Caco-2 (cell line): Measurements from ENCODE around the gene TCF23. TPM values are rescaled to one million over a fixed set of nuclear protein-coding genes. Genes with fewer than 3 reads are reported as not detected.
"Not testable (repeated sequence)": the region's sequence is repeated elsewhere in the genome, so short reads cannot be mapped to it uniquely, and the experiment has no call there.

Source experiments
- BruUV-seq: library from RNA; stranded (reverse); fragments of 400-500 nt; replicated peaks from 2 replicates; lab custom pipeline; 2021; lab: Mats Ljungman, UMichigan
- CTCF ChIA-PET: fragments of 300-600 bp; sonication (Branson Sonifier 250); formaldehyde crosslinking; loops from one replicate; lab custom pipeline; 2022; ENCODE audit warnings: antibody characterized with exemption; lab: Charles Lee
- POLR2A ChIA-PET: fragments of 300-600 bp; sonication (Branson Sonifier 250); formaldehyde crosslinking; loops from one replicate; lab custom pipeline; 2022; ENCODE audit warnings: antibody characterized with exemption; lab: Charles Lee
- DNase-seq, 2 experiments: peaks; one replicate each; pipeline versions ENCODE4 v3.0.0 to v3.0.0-alpha.2; 2020 to 2022
- H3K27me3 ChIP-seq: replicated peaks from 2 replicates; pipeline ENCODE4 v1.6.0; 2011; ENCODE audit warnings: low read length; ENCODE audit not compliant: control insufficient read depth, insufficient read depth
- H3K36me3 ChIP-seq: 2 replicates; pipeline ENCODE4 v1.5.1; 2011; ENCODE audit warnings: low read length; ENCODE audit not compliant: control insufficient read depth, insufficient read depth
- H3K4me1 ChIP-seq: fragments of 250-450 bp; sonication (Bioruptor Pico); 2 replicates; pipeline ENCODE4 v1.5.1; 2020; ENCODE audit warnings: mild to moderate bottlenecking
- H3K4me3 ChIP-seq: 2 replicates; pipeline ENCODE4 v1.5.1; 2011; ENCODE audit warnings: low read depth, mild to moderate bottlenecking, control low read depth, low read length
- H3K9me3 ChIP-seq: fragments of 250-450 bp; sonication (Bioruptor Pico); 2 replicates; pipeline ENCODE4 v1.5.1; 2020; ENCODE audit warnings: mild to moderate bottlenecking, moderate library complexity
- H3K27ac Mint-ChIP-seq: one replicate; pipeline ENCODE4 v1.8.0; 2022; ENCODE audit warnings: mixed read lengths; ENCODE audit not compliant: unreplicated experiment
- H3K27me3 Mint-ChIP-seq: one replicate; pipeline ENCODE4 v1.8.0; 2022; ENCODE audit warnings: mixed read lengths; ENCODE audit not compliant: insufficient read depth, unreplicated experiment
- H3K36me3 Mint-ChIP-seq: one replicate; pipeline ENCODE4 v1.8.0; 2022; ENCODE audit warnings: mild to moderate bottlenecking, mixed read lengths; ENCODE audit not compliant: insufficient read depth, unreplicated experiment
- H3K4me1 Mint-ChIP-seq: one replicate; pipeline ENCODE4 v1.8.0; 2022; ENCODE audit warnings: low read depth, mixed read lengths; ENCODE audit not compliant: unreplicated experiment
- H3K4me3 Mint-ChIP-seq: one replicate; pipeline ENCODE4 v1.8.0; 2022; ENCODE audit warnings: mild to moderate bottlenecking, moderate library complexity, mixed read lengths; ENCODE audit not compliant: unreplicated experiment
- H3K9me3 Mint-ChIP-seq: one replicate; pipeline ENCODE4 v1.8.0; 2022; ENCODE audit warnings: mixed read lengths; ENCODE audit not compliant: unreplicated experiment
- CTCF ChIP-seq, 2 experiments: fragments of 200-600 bp in 1 of 2; IDR thresholded peaks; 1 replicate in 1 of 2; 2 replicates in 1 of 2; pipeline versions ENCODE4 v1.5.1 to v1.8.0; 2011 to 2022; ENCODE audit warnings: antibody characterized with exemption in 1 of 2, control low read depth in 1 of 2, inconsistent platforms in 1 of 2, low read depth in 1 of 2, low read length in 1 of 2, mild to moderate bottlenecking in 1 of 2, moderate library complexity in 1 of 2; ENCODE audit not compliant: insufficient read depth in 1 of 2, severe bottlenecking in 1 of 2, unreplicated experiment in 1 of 2
- intact Hi-C: fragments of 100-400 bp; cut with micrococcal nuclease; formaldehyde crosslinking; loops from one replicate; pipeline ENCODE4 v1.10.0; 2022; ENCODE audit not compliant: unreplicated experiment
- total RNA-seq: library from RNA; stranded (reverse); gene quantifications from 2 replicates; pipeline ENCODE4 v1.2.3, GENCODE V29; 2022

Gene TCF23
- total RNA-seq, 1 experiment from 2014 or later, result not detected

DNA sequence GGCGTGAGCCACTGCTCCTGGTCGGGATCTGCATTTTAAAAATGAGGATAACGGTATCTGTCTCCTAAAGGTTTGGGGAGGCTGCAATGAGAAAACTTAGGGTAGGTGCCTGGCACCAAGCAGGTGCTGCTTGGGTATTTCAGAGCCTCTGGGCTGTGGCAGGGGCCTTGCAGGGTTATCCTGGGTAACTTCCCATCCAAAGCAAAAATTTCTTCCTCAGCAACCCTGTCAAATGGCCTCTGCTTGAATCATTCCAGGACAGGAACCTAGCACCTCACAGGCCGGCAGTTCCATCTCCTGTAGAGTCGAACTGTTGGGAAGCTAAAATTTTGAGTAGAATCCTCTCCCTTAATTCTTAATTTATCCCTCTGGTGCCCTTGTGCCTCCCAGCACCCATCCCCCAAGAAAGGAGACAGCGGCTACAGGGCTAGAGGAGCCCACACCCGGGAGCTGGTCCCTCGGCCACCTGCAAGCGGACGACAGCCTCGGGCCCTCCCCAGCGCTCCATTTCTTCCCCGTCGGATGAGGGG is 30.7 kb upstream of the TCF23 start:
- intact Hi-C loops, result no loop called here
- Histone ChIP-seq H3K4me3 (peak overlapping the region; percentile 61), H3K4me1 (0 out of 2 replicates have a peak, but pooled peaks cover 3% of the 10 kb centered on the region), H3K27me3 (no peaks in the 10 kb centered on the region), H3K9me3 (no peaks in the 10 kb centered on the region), H3K36me3 (no peaks in the 10 kb centered on the region)
- Mint-ChIP-seq H3K9me3 (no peaks in the 10 kb centered on the region), H3K4me1 (no peaks in the 10 kb centered on the region), H3K4me3 (peak overlapping the region; percentile 76), H3K36me3 (peaks cover 6% of the 10 kb centered on the region), H3K27ac (no peak overlapping the region), H3K27me3 (peaks cover 13% of the 10 kb centered on the region)
- DNase-seq, result no peak
- no peak for TF ChIP-seq CTCF (IDR thresholded peaks at IDR 0.05; ENCODE audit: insufficient read depth in 1 of 2, low read depth in 1 of 2, low read length in 1 of 2, severe bottlenecking in 1 of 2, unreplicated experiment in 1 of 2)
- ChIA-PET POLR2A (no interaction called here), CTCF (interaction anchor here (1.3 kb wide), 1 partner anchor 174 kb away, joined by 3 read pairs; no protein-coding TSS in a partner anchor)
- no TSS peak for BruUV-seq

- Mint-ChIP-seq H3K27me3 (peaks cover 13% of the 10 kb centered on the region), H3K4me1 (no peaks in the 10 kb centered on the region), H3K9me3 (no peaks in the 10 kb centered on the region), H3K36me3 (peaks cover 6% of the 10 kb centered on the region), H3K4me3 (peak within 1 kb of the TSS; percentile 76), H3K27ac (no peak within 1 kb of the TSS)
- Histone ChIP-seq H3K4me1 (peaks cover 4% of the 10 kb centered on the region; the same call in 1 of the 2 replicates), H3K27me3 (no peaks in the 10 kb centered on the region), H3K4me3 (peak within 1 kb of the TSS; percentile 61), H3K9me3 (no peaks in the 10 kb centered on the region), H3K36me3 (no peaks in the 10 kb centered on the region)
- intact Hi-C loops, result no loop called here
- CTCF ChIA-PET, result interaction anchor here (1.3 kb wide), 1 partner anchor 174 kb away, joined by 3 read pairs; no protein-coding TSS in a partner anchor
- peak in 1 of 2 experiments; percentile 52 for DNase-seq
- TF ChIP-seq CTCF (IDR thresholded peaks at IDR 0.05; ENCODE audit: insufficient read depth in 1 of 2, low read depth in 1 of 2, low read length in 1 of 2, severe bottlenecking in 1 of 2, unreplicated experiment in 1 of 2), result no peak
- POLR2A ChIA-PET, result no interaction called here
- BruUV-seq, result no TSS peak
Measured at GRCh38 chr2:27118525-27119329, 30.1 kb upstream of the TCF23 start, which contains the start of gene CGREF1. TSS of gene CGREF1 (minus strand) at chr2:27119128. CDS start at chr2:27104366, 14,762 bp downstream.

GRCh38 chr2:27119330-27119670 is 29.5 kb upstream of the TCF23 start:
- H3K4me3 ChIP-seq, result peak overlapping the region; percentile 61
- H3K4me1 Mint-ChIP-seq, H3K27me3 ChIP-seq, H3K36me3 Mint-ChIP-seq, BruUV-seq, intact Hi-C loops, H3K36me3 ChIP-seq, H3K9me3 Mint-ChIP-seq, H3K9me3 ChIP-seq, H3K27ac Mint-ChIP-seq, DNase-seq, CTCF ChIA-PET, H3K4me1 ChIP-seq, POLR2A ChIA-PET: not testable (repeated sequence)
- Mint-ChIP-seq H3K4me3 (peak overlapping the region; percentile 76), H3K27me3 (peaks cover 13% of the 10 kb centered on the region)
